A549 (cell line): Measurements from ENCODE around the gene COL4A5. TPM values are rescaled to one million over a fixed set of nuclear protein-coding genes. Genes with fewer than 3 reads are reported as not detected.

Experiments used
- ATAC-seq, 2 experiments: fragments of 200-7000 bp in 1 of 2; fragments of >200 bp in 1 of 2; cut with Nextera tagmentation in 1 of 2; cut with Tn5 transposase in 1 of 2; 3 replicates each; pipeline versions ENCODE4 v1.8.0 to v1.9.1; 2018 to 2020; ENCODE audit warnings: mild to moderate bottlenecking in 1 of 2, moderate library complexity in 1 of 2
- CTCF ChIA-PET: fragments of 300-600 bp; sonication (Branson Sonifier 250); formaldehyde crosslinking; extraction: SDS; loops from one replicate; lab custom pipeline; 2021; ENCODE audit warnings: antibody characterized with exemption, inconsistent platforms; lab: Yijun Ruan, JAX
- POLR2A ChIA-PET: fragments of 350-600 bp; formaldehyde crosslinking; extraction: SDS; loops from one replicate; lab custom pipeline; 2021; ENCODE audit warnings: antibody characterized with exemption, inconsistent platforms; lab: Yijun Ruan, JAX
- DNase-seq, 2 experiments: peaks; one replicate each; pipeline versions ENCODE4 v3.0.0 to v3.0.0-alpha.2; 2011 to 2016; ENCODE audit warnings: low read depth in 1 of 2, low spot score in 1 of 2
- FAIRE-seq: peaks from 2 replicates; lab custom pipeline; 2011; peaks lifted over from hg19 to GRCh38; lab: Jason Lieb, UNC
- H3K27ac ChIP-seq, 2 experiments: fragments of >200 bp; sonication (Bioruptor Twin); formaldehyde crosslinking; 3 replicates each; pipeline ENCODE4 v1.5.1; 2016 to 2017
- H3K4me1 ChIP-seq: fragments of >200 bp; sonication (Bioruptor Twin); formaldehyde crosslinking; 3 replicates; pipeline ENCODE4 v1.6.1; 2016
- H3K4me2 ChIP-seq: fragments of >200 bp; sonication (Bioruptor Twin); formaldehyde crosslinking; 3 replicates; pipeline ENCODE4 v1.6.1; 2016
- H3K4me3 ChIP-seq: fragments of >200 bp; sonication (Bioruptor Twin); formaldehyde crosslinking; 3 replicates; pipeline ENCODE4 v1.5.1; 2016
- H3K9me3 ChIP-seq: fragments of >200 bp; sonication (Bioruptor Twin); formaldehyde crosslinking; 3 replicates; pipeline ENCODE4 v1.6.1; 2016
- CBX8 ChIP-seq: fragments of 200-600 bp; sonication (generic); IDR thresholded peaks from 2 replicates; pipeline ENCODE4 v1.6.1; 2016
- CEBPB ChIP-seq, 2 experiments: fragments of >200 bp in 1 of 2; sonication (Bioruptor Twin) in 1 of 2; formaldehyde crosslinking in 1 of 2; IDR thresholded peaks; 2 replicates each; pipeline ENCODE4 v1.6.1; 2012 to 2016
- CHD4 ChIP-seq: fragments of 200-600 bp; sonication (generic); IDR thresholded peaks from 2 replicates; pipeline ENCODE4 v1.6.1; 2016; ENCODE audit warnings: antibody characterized with exemption, mild to moderate bottlenecking, borderline replicate concordance
- E2F6 ChIP-seq: IDR thresholded peaks from 2 replicates; pipeline ENCODE4 v1.6.1; 2012; ENCODE audit warnings: low read depth, borderline replicate concordance
- FOSB ChIP-seq: fragments of 250-450 bp; sonication (Bioruptor Pico); IDR thresholded peaks from 2 replicates; pipeline ENCODE4 v1.5.0; 2020; ENCODE audit warnings: mild to moderate bottlenecking, moderate library complexity
- FOSL2 ChIP-seq, 2 experiments: fragments of 450-650 bp in 1 of 2; fragments of >200 bp in 1 of 2; sonication (Bioruptor Twin) in 1 of 2; formaldehyde crosslinking; IDR thresholded peaks; 2 replicates each; pipeline versions ENCODE4 v1.5.0 to v1.6.1; 2016 to 2020; ENCODE audit warnings: mild to moderate bottlenecking in 1 of 2, moderate library complexity in 1 of 2
- HEYL ChIP-seq: fragments of 250-450 bp; sonication (Bioruptor Pico); IDR thresholded peaks from 2 replicates; pipeline ENCODE4 v1.8.0; 2021; ENCODE audit warnings: mild to moderate bottlenecking, moderate library complexity
- HOXB13 ChIP-seq: fragments of 250-450 bp; sonication (Bioruptor Pico); IDR thresholded peaks from 2 replicates; pipeline ENCODE4 v1.5.0; 2020; ENCODE audit warnings: low read depth, mild to moderate bottlenecking, moderate library complexity
- JUNB ChIP-seq: fragments of >200 bp; sonication (Bioruptor Twin); formaldehyde crosslinking; IDR thresholded peaks from 2 replicates; pipeline ENCODE4 v1.6.1; 2016
- KDM1A ChIP-seq: fragments of 200-600 bp; sonication (generic); IDR thresholded peaks from 2 replicates; pipeline ENCODE4 v1.6.1; 2016; ENCODE audit warnings: low read depth, mild to moderate bottlenecking
- KDM5A ChIP-seq: fragments of 200-600 bp; sonication (generic); IDR thresholded peaks from 2 replicates; pipeline ENCODE4 v1.6.1; 2016; ENCODE audit warnings: antibody characterized with exemption, mild to moderate bottlenecking
- MAZ ChIP-seq: fragments of 150-350 bp; IDR thresholded peaks from 2 replicates; pipeline ENCODE4 v1.6.1; 2014; ENCODE audit warnings: antibody characterized with exemption, low read depth, low read length, borderline replicate concordance
- PBX3 ChIP-seq: IDR thresholded peaks from 2 replicates; pipeline ENCODE4 v1.6.1; 2012
- PHF8 ChIP-seq: fragments of 200-600 bp; sonication (generic); IDR thresholded peaks from 2 replicates; pipeline ENCODE4 v1.6.1; 2016; ENCODE audit warnings: low read depth, mild to moderate bottlenecking, antibody characterized with exemption, moderate library complexity, borderline replicate concordance
- RARB ChIP-seq: fragments of 250-450 bp; sonication (Bioruptor Pico); IDR thresholded peaks from 2 replicates; pipeline ENCODE4 v1.8.0; 2021; ENCODE audit warnings: mild to moderate bottlenecking, moderate library complexity
- SREBF2 ChIP-seq: fragments of 450-650 bp; IDR thresholded peaks from 2 replicates; pipeline ENCODE4 v1.6.1; 2014; ENCODE audit warnings: mild to moderate bottlenecking, moderate library complexity
- TP53 ChIP-seq: fragments of 250-450 bp; sonication (Bioruptor Pico); IDR thresholded peaks from 2 replicates; pipeline ENCODE4 v1.5.0; 2021; ENCODE audit warnings: mild to moderate bottlenecking, moderate library complexity
- ZFP36 ChIP-seq: fragments of 450-650 bp; IDR thresholded peaks from 2 replicates; pipeline ENCODE4 v1.6.1; 2014; ENCODE audit warnings: borderline replicate concordance; ENCODE audit not compliant: partially characterized antibody
- WGBS: methylation state at CpG from one replicate; pipeline ENCODE4 v1.1.6; 2017; ENCODE audit errors: missing lambda C conversion rate; 5-methylcytosine and 5-hydroxymethylcytosine counted together
- polyA plus RNA-seq, 4 experiments: library from polyadenylated mRNA; depleted of rRNA in 3 of 4; stranded (reverse); fragments of >200 nt; fragmentation: RNase III in 1 of 4; extraction: RNeasy Plus Mini Kit Qiagen cat#74134 plus additional on column Dnase treatment in 1 of 4; gene quantifications; 2 replicates in 3 of 4; 3 replicates in 1 of 4; pipeline ENCODE4 v1.2.3, GENCODE V29; 2011 to 2017

The COL4A5 gene
- polyA plus RNA-seq, 2 of the 4 experiments (the other 2 are of a cell fraction): 17.5 to 48.6 TPM

GRCh38 chrX:108437349-108438109 lies 2.1 kb upstream of the COL4A5 start:
- H3K4me1 ChIP-seq: peaks cover 4% of the 10 kb centered on the region; the same call in 1 of the 3 replicates
- peak overlapping the region; percentile 90 for H3K4me3 ChIP-seq
- peak; percentile 13 for FAIRE-seq
- ChIA-PET CTCF (interaction anchor here (2.6 to 2.9 kb wide), 2 partner anchors 213 kb away, joined by 10 to 15 read pairs; no protein-coding TSS in a partner anchor), POLR2A (interaction anchor here (1.2 kb wide), 1 partner anchor 9 kb away, joined by 3 read pairs; no protein-coding TSS in a partner anchor)
- H3K4me2 ChIP-seq: peak overlapping the region; percentile 86
- TF ChIP-seq ZFP36: no peak
- ATAC-seq: peak; percentile 20 to 26; a peak in 5 of 6 replicates
- H3K27ac ChIP-seq: peak overlapping the region; percentile 87 to 97
- DNase-seq: no peak
- H3K9me3 ChIP-seq: no peaks in the 10 kb centered on the region
- WGBS: 13% methylated on average over 20 of the region's 20 CpGs

- ChIA-PET CTCF (interaction anchor here (2.6 kb wide), 1 partner anchor 213 kb away, joined by 15 read pairs; no protein-coding TSS in a partner anchor), POLR2A (interaction anchor here (1.2 kb wide), 1 partner anchor 9 kb away, joined by 3 read pairs; no protein-coding TSS in a partner anchor)
- FAIRE-seq: no peak
- Histone ChIP-seq H3K4me3 (peak within 1 kb of the TSS; percentile 90), H3K4me2 (peak within 1 kb of the TSS; percentile 86), H3K4me1 (peaks cover 8% of the 10 kb centered on the region; the same call in 2 of the 3 replicates), H3K27ac (peak within 1 kb of the TSS; percentile 97), H3K9me3 (no peaks in the 10 kb centered on the region)
- TF ChIP-seq PBX3: peak; percentile 74
- no peak for TF ChIP-seq CBX8
- 3% methylated on average over 11 of the region's 16 CpGs for WGBS
- peak; percentile 48 to 49 for DNase-seq
- ATAC-seq: peak; percentile 79 to 82
Measured at GRCh38 chrX:108438110-108438623, 1.5 kb upstream of the COL4A5 start, which contains the start of gene COL4A6. Gene COL4A6, minus strand, starts transcription at chrX:108438422. Its CDS starts 226 bp downstream, at chrX:108438196.

GRCh38 chrX:108439961-108440696 lies 491 bp downstream of the COL4A5 start:
- peak overlapping the region; percentile 90 for H3K4me3 ChIP-seq
- H3K4me2 ChIP-seq: peak overlapping the region; percentile 86
- peak overlapping the region; percentile 97 for H3K27ac ChIP-seq
- CTCF ChIA-PET: interaction anchor here (1.4 to 2.6 kb wide), 2 partner anchors 135 to 215 kb away, joined by 7 to 15 read pairs; no protein-coding TSS in a partner anchor
- 1% methylated on average over 25 of the region's 25 CpGs for WGBS
- ATAC-seq: peak; percentile 31 to 60; a peak in 4 of 6 replicates
- H3K4me1 ChIP-seq: peaks cover 9% of the 10 kb centered on the region; the same call in 2 of the 3 replicates
- DNase-seq: peak in 1 of 2 experiments; percentile 14
- POLR2A ChIA-PET: interaction anchor here (0.6 to 1.7 kb wide), 3 partner anchors 38 to 131 kb away, joined by 4 to 9 read pairs (median 4); no protein-coding TSS in a partner anchor
- no peak for TF ChIP-seq KDM5A
- TF ChIP-seq CEBPB (IDR thresholded peaks at IDR 0.05): no peak
- no peak for TF ChIP-seq TP53
- no peak for TF ChIP-seq FOSB (CRISPR knock-in tag)
- TF ChIP-seq JUNB: no peak
- no peak for TF ChIP-seq PHF8
- TF ChIP-seq CHD4: no peak
- TF ChIP-seq KDM1A: no peak
- TF ChIP-seq HEYL: no peak
- no peak for TF ChIP-seq RARB (CRISPR knock-in tag)
- no peak for TF ChIP-seq SREBF2
- no peak for TF ChIP-seq E2F6
- no peak for TF ChIP-seq HOXB13 (CRISPR knock-in tag)
- no peak for TF ChIP-seq MAZ
- TF ChIP-seq FOSL2 (IDR thresholded peaks at IDR 0.05): no peak
- TF ChIP-seq FOSL2 (CRISPR knock-in tag; IDR thresholded peaks at IDR 0.05): no peak
- no peak for FAIRE-seq
- no peaks in the 10 kb centered on the region for H3K9me3 ChIP-seq
